Osteocyte (in vitro differentiated cells): Measurements from ENCODE around the gene CNTN5. TPM values are rescaled to one million over a fixed set of nuclear protein-coding genes. Genes with fewer than 3 reads are reported as not detected.

Experiments used
- DNase-seq: peaks from one replicate; pipeline ENCODE4 v3.0.0; 2021; ENCODE audit warnings: mixed read lengths; ENCODE audit not compliant: unreplicated experiment; ENCODE audit errors: extremely low spot score
- H3K27ac Mint-ChIP-seq: one replicate; pipeline ENCODE4 v1.8.0; 2021; ENCODE audit warnings: mild to moderate bottlenecking, mixed read lengths; ENCODE audit not compliant: unreplicated experiment
- H3K27me3 Mint-ChIP-seq: one replicate; pipeline ENCODE4 v1.8.0; 2021; ENCODE audit warnings: mixed read lengths; ENCODE audit not compliant: unreplicated experiment
- H3K36me3 Mint-ChIP-seq: one replicate; pipeline ENCODE4 v1.8.0; 2021; ENCODE audit warnings: mixed read lengths; ENCODE audit not compliant: unreplicated experiment
- H3K4me1 Mint-ChIP-seq: one replicate; pipeline ENCODE4 v1.8.0; 2021; ENCODE audit warnings: mixed read lengths; ENCODE audit not compliant: unreplicated experiment
- H3K4me3 Mint-ChIP-seq: one replicate; pipeline ENCODE4 v1.8.0; 2021; ENCODE audit warnings: mild to moderate bottlenecking, moderate library complexity, mixed read lengths; ENCODE audit not compliant: unreplicated experiment
- H3K9me3 Mint-ChIP-seq: one replicate; pipeline ENCODE4 v1.8.0; 2021; ENCODE audit warnings: mixed read lengths; ENCODE audit not compliant: unreplicated experiment
- long read RNA-seq: library from polyadenylated mRNA; unstranded; transcript quantifications from one replicate; pipeline ENCODE4 v2.0.0, GENCODE V29; 2021
- total RNA-seq: library from RNA; stranded (reverse); gene quantifications from 2 replicates; pipeline ENCODE4 v1.2.1, GENCODE V29; 2021
- TF ChIP-seq, protein P1 (sequence below): fragments of 200-600 bp; sonication (generic); IDR thresholded peaks from 2 replicates; pipeline ENCODE4 v1.5.0; 2021; ENCODE audit warnings: antibody characterized with exemption, mild to moderate bottlenecking, moderate library complexity

The CNTN5 gene
- total RNA-seq, result 0.29 and 0.30 TPM in 2 replicates
- long read RNA-seq, result 0 reads

DNA sequence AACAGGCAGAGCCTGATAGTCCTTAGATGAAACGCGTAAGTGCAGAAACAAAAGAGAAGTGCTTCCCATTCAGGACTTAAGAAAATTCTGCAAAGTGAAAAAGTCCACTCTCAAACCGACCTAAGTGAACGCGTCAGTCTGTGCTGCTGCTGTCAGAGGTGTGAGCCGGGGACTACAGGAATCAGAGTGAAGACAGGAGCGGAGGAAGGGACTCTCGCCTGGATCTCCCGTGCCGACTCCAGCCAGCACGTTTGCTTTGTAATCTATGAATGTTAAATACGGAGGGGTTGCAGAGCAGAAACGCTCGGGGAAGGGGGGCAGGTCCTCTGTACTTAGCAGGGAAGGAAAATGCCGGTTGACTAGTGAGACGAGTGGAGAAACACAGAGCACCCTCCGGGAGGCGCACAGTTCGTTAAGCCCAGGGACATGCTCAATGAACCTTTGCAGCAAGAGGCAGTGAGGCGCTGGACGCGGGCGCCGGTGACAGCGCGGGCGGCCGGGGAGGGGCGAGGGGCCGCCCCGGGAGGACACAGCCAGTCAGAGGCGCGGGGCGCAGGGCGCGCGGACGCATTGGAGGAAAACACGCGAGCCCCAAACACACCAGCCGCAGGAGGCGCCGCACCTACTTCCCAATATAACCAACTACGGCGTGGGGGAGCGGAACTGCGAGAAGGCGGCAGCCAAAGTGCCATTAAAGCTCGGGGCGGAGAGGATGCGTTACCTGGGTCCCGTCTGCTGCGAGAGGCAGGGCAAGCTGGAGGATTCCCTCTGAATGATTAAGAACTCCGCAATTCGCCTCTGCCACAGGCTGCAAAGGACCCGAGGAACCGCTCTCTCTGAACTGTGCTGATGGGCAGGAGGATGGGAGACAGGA is at the start of gene CNTN5:
Gene CNTN5 (plus strand): TSS at position 598 of the 874 bp plus-strand sequence.
- no peaks in the 10 kb centered on the region for H3K36me3 Mint-ChIP-seq
- H3K27me3 Mint-ChIP-seq, result peaks cover 65% of the 10 kb centered on the region
- TF ChIP-seq, protein P1, sequence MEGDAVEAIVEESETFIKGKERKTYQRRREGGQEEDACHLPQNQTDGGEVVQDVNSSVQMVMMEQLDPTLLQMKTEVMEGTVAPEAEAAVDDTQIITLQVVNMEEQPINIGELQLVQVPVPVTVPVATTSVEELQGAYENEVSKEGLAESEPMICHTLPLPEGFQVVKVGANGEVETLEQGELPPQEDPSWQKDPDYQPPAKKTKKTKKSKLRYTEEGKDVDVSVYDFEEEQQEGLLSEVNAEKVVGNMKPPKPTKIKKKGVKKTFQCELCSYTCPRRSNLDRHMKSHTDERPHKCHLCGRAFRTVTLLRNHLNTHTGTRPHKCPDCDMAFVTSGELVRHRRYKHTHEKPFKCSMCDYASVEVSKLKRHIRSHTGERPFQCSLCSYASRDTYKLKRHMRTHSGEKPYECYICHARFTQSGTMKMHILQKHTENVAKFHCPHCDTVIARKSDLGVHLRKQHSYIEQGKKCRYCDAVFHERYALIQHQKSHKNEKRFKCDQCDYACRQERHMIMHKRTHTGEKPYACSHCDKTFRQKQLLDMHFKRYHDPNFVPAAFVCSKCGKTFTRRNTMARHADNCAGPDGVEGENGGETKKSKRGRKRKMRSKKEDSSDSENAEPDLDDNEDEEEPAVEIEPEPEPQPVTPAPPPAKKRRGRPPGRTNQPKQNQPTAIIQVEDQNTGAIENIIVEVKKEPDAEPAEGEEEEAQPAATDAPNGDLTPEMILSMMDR, result peak; percentile 17
- H3K27ac Mint-ChIP-seq, result no peak within 1 kb of the TSS
- peak within 1 kb of the TSS; percentile 74 for H3K4me3 Mint-ChIP-seq
- H3K9me3 Mint-ChIP-seq, result no peaks in the 10 kb centered on the region
- peaks cover 15% of the 10 kb centered on the region for H3K4me1 Mint-ChIP-seq
- DNase-seq, result no peak

- DNase-seq, result no peak
- no peaks in the 10 kb centered on the region for H3K36me3 Mint-ChIP-seq
- no peaks in the 10 kb centered on the region for H3K4me1 Mint-ChIP-seq
- TF ChIP-seq, protein P1, result no peak
- peaks cover 18% of the 10 kb centered on the region for H3K9me3 Mint-ChIP-seq
- H3K27ac Mint-ChIP-seq, result no peak overlapping the region
- no peaks in the 10 kb centered on the region for H3K27me3 Mint-ChIP-seq
- H3K4me3 Mint-ChIP-seq, result no peak overlapping the region
Observed at GRCh38 chr11:98979205-98979604, 41.5 kb upstream of the CNTN5 start.

DNA sequence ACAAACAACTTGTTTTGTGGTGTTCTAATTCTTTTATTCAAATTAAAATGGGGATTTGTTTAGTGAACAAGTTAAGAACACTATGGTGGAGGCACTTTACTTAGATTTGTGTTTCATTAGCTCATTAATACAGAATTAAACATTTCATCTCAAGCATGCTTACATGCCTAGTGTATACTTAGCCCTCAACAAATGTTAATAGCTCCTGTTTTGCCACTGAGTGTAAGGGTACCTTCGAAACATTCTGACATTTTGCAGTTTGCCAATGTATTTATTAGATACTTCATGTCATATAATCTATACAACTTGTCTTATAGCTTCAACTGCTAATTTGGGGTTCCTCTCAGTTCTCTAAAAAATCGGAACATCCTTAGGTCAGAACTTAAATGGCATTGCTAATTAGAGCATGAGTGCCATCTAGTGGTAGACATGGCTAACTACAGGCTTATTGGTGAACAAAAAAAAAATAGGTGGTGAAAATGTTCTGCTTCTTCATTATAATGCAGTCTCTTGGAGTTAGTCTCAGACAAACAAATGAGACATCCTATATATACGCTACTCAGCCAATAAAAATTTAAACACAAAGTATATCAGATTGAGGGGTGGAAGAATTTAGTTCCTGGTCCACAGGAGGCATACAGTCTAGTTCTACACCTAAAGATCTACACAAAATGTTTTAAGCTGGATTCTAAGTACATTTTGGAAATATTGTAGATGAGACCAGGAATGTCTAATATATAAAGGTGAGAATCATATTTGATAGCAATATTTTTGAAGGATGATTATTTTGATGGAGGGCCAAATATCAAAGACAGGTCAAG is 4.9 kb upstream of the CNTN5 start:
- H3K27me3 Mint-ChIP-seq, result peaks cover 42% of the 10 kb centered on the region
- H3K4me1 Mint-ChIP-seq, result peaks cover 9% of the 10 kb centered on the region
- no peaks in the 10 kb centered on the region for H3K9me3 Mint-ChIP-seq
- TF ChIP-seq, protein P1, result peak; percentile 92
- H3K36me3 Mint-ChIP-seq, result no peaks in the 10 kb centered on the region
- no peak overlapping the region for H3K4me3 Mint-ChIP-seq
- no peak for DNase-seq
- H3K27ac Mint-ChIP-seq, result no peak overlapping the region

- Mint-ChIP-seq H3K9me3 (no peaks in the 10 kb centered on the region), H3K27me3 (peaks cover 61% of the 10 kb centered on the region), H3K27ac (no peak overlapping the region), H3K36me3 (no peaks in the 10 kb centered on the region), H3K4me1 (peaks cover 15% of the 10 kb centered on the region), H3K4me3 (no peak overlapping the region)
- DNase-seq, result no peak
- TF ChIP-seq, protein P1, result no peak
Observed at GRCh38 chr11:99019696-99020095, 1.1 kb upstream of the CNTN5 start.

GRCh38 chr11:99037057-99037456 is 16.3 kb downstream of the CNTN5 start:
- no peak overlapping the region for H3K4me3 Mint-ChIP-seq
- H3K9me3 Mint-ChIP-seq, result no peaks in the 10 kb centered on the region
- TF ChIP-seq, protein P1, result no peak
- DNase-seq, result no peak
- H3K4me1 Mint-ChIP-seq, result no peaks in the 10 kb centered on the region
- H3K36me3 Mint-ChIP-seq, result no peaks in the 10 kb centered on the region
- peaks cover 3% of the 10 kb centered on the region for H3K27me3 Mint-ChIP-seq
- H3K27ac Mint-ChIP-seq, result no peak overlapping the region
